Smooth muscle cell (in vitro differentiated cells): Measurements from ENCODE around the gene OR9A2. TPM values are rescaled to one million over a fixed set of nuclear protein-coding genes. Genes with fewer than 3 reads are reported as not detected.

Experiments
- DNase-seq: peaks from one replicate; lab custom pipeline; 2025; ENCODE audit not compliant: unreplicated experiment; lab: John Stamatoyannopoulos, UW
- H2AFZ ChIP-seq: fragments of 200-600 bp; sonication (generic); 2 replicates; pipeline ENCODE4 v1.6.0; 2016; ENCODE audit warnings: antibody characterized with exemption, low read depth, mild to moderate bottlenecking
- H3F3A ChIP-seq: fragments of 200-600 bp; sonication (generic); 2 replicates; pipeline ENCODE4 v1.6.0; 2017; ENCODE audit warnings: antibody characterized with exemption, low read depth
- H3K27ac ChIP-seq: fragments of 200-600 bp; sonication (generic); 2 replicates; pipeline ENCODE4 v1.5.1; 2016; ENCODE audit warnings: low read depth, mild to moderate bottlenecking
- H3K27me3 ChIP-seq: fragments of 200-600 bp; sonication (generic); 2 replicates; pipeline ENCODE4 v1.6.1; 2016; ENCODE audit warnings: low read depth, mild to moderate bottlenecking
- H3K36me3 ChIP-seq: fragments of 200-600 bp; sonication (generic); 2 replicates; pipeline ENCODE4 v1.5.1; 2016; ENCODE audit warnings: low read depth
- H3K4me1 ChIP-seq: fragments of 200-600 bp; sonication (generic); 2 replicates; pipeline ENCODE4 v1.5.1; 2016; ENCODE audit warnings: low read depth
- H3K4me2 ChIP-seq: fragments of 200-600 bp; sonication (generic); 2 replicates; pipeline ENCODE4 v1.6.0; 2016; ENCODE audit warnings: mild to moderate bottlenecking
- H3K4me3 ChIP-seq: fragments of 200-600 bp; sonication (generic); 2 replicates; pipeline ENCODE4 v1.5.1; 2016; ENCODE audit warnings: mild to moderate bottlenecking
- H3K79me2 ChIP-seq: fragments of 200-600 bp; sonication (generic); 2 replicates; pipeline ENCODE4 v1.6.0; 2016; ENCODE audit warnings: low read depth, mild to moderate bottlenecking
- H3K9ac ChIP-seq: fragments of 200-600 bp; sonication (generic); 2 replicates; pipeline ENCODE4 v1.6.0; 2016; ENCODE audit warnings: low read depth
- H3K9me3 ChIP-seq: fragments of 200-600 bp; sonication (generic); replicated peaks from 2 replicates; pipeline ENCODE4 v1.5.1; 2016; ENCODE audit warnings: low read depth
- H4K20me1 ChIP-seq: fragments of 200-600 bp; sonication (generic); 2 replicates; pipeline ENCODE4 v1.6.0; 2016; ENCODE audit warnings: low read depth
- CTCF ChIP-seq: fragments of 200-600 bp; sonication (generic); IDR thresholded peaks from 2 replicates; pipeline ENCODE4 v1.5.1; 2017; ENCODE audit warnings: borderline replicate concordance, mild to moderate bottlenecking, antibody characterized with exemption; ENCODE audit not compliant: insufficient read depth, poor library complexity, severe bottlenecking
- WGBS: methylation state at CpG from one replicate; pipeline ENCODE4 v1.1.7; 2016; ENCODE audit warnings: low lambda C conversion rate; 5-methylcytosine and 5-hydroxymethylcytosine counted together
- polyA plus RNA-seq: library from polyadenylated mRNA; unstranded; fragments of >200 nt; fragmentation: Nextera tagmentation; extraction: Ambion mirVana; gene quantifications from 2 replicates; pipeline ENCODE4 v1.2.1, GENCODE V29; 2016
- total RNA-seq: library from RNA; depleted of rRNA; stranded (reverse); fragments of >200 nt; gene quantifications from 2 replicates; pipeline ENCODE4 v1.2.3, GENCODE V29; 2014

OR9A2 gene
- total and polyA plus RNA-seq, 2 experiments from 2014 or later: 0.45 TPM; not detected in 1

DNA sequence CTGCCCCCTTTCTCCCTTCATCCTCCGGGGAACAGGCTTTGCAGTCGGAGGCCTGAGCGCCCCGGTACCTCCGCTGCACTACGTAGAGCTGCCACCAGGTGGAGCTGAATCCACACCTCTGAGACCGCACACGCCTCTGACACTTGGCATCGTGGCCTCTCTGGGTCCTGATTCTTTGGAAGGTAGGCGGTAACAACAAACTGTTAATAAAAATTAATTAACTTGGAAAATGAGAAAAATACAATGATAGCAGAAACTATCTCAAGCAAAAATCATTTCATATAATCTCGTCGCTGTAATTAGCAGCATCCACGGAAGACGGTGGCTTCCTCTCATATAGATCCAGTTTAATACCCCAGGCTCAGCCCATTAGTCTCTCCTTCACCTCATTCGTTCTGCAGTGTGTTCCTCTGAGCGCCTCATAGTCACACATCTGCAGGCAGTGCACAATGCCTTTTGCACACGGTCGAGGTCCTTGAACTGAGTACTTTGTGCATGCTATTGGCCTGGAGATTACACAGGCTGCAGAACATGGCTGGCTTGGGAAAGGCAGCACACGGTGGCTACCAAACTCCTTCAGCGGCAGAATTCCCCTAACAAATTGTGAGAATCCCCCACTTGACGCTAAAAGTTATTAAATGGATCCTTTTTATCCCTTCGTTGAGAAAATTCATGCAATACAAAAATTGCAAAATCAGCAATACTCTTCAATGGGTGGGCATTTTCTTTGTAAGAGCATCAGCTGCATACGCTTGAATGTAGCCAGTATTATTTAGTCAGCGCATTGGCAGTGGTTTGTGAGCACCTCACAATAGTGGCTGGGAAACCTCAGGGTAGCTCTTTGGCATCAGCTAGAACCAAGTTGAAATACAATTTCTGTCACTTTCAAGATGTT is 18.7 kb downstream of the OR9A2 start:
- no peak overlapping the region for H3K4me2 ChIP-seq
- no peak overlapping the region for H3K9ac ChIP-seq
- H3K9me3 ChIP-seq: no peaks in the 10 kb centered on the region
- H3K27ac ChIP-seq: no peak overlapping the region
- H2AFZ ChIP-seq: no peak overlapping the region
- H3K4me3 ChIP-seq: no peak overlapping the region
- no peaks in the 10 kb centered on the region for H4K20me1 ChIP-seq
- WGBS: 42% methylated on average over 24 of the region's 24 CpGs
- peak; percentile 94 for TF ChIP-seq CTCF
- H3K79me2 ChIP-seq: no peaks in the 10 kb centered on the region
- H3F3A ChIP-seq: no peaks in the 10 kb centered on the region
- no peaks in the 10 kb centered on the region for H3K36me3 ChIP-seq
- peak; percentile 44 for DNase-seq
- peaks cover 12% of the 10 kb centered on the region for H3K27me3 ChIP-seq
- H3K4me1 ChIP-seq: no peaks in the 10 kb centered on the region

DNA sequence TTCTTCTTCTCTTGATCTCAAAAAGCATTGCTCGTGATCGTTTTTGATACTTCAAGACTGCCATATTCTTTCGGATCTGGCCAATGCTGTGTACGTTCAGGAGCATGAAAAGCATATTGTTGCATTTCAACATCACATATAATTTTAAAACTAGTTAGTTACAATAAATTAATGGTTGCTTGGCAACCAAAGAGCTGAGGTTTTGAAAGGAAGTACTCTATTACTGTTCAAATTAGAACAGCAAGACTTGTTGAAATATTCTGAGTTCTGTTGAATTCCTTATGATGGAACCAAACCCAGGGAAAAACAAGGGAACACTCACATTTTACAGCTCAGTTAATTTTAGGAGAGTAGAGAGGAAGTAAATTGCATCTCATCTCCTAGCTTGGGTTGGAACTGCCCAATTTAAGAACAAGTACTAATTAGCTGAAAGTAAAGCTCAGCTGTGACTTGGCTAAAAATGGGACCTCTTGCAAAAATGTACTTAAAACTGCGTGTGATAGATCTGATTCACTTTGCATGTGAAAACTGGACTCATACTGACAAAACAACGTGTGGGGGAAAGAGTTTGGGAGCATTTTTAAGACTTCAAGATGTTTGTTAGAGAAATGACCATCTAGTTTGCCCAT is 21.2 kb downstream of the OR9A2 start:
- no peak overlapping the region for H3K27ac ChIP-seq
- H3K9me3 ChIP-seq: no peaks in the 10 kb centered on the region
- H3K27me3 ChIP-seq: peaks cover 12% of the 10 kb centered on the region
- TF ChIP-seq CTCF: no peak
- H3K4me1 ChIP-seq: no peaks in the 10 kb centered on the region
- no peak overlapping the region for H3K4me3 ChIP-seq
- H4K20me1 ChIP-seq: no peaks in the 10 kb centered on the region
- no peaks in the 10 kb centered on the region for H3K36me3 ChIP-seq
- no peaks in the 10 kb centered on the region for H3K79me2 ChIP-seq
- DNase-seq: no peak
- no peak overlapping the region for H3K9ac ChIP-seq
- no peak overlapping the region for H2AFZ ChIP-seq
- WGBS: 84% methylated on average over 6 of the region's 6 CpGs
- H3K4me2 ChIP-seq: no peak overlapping the region
- H3F3A ChIP-seq: no peaks in the 10 kb centered on the region

GRCh38 chr7:143003393-143004051 is 23.4 kb downstream of the OR9A2 start:
- Histone ChIP-seq H3K4me2 (peak overlapping the region; percentile 48), H3K9ac (no peak overlapping the region), H3K27ac (no peak overlapping the region), H3F3A (no peaks in the 10 kb centered on the region), H3K27me3 (peaks cover 12% of the 10 kb centered on the region), H3K9me3 (no peaks in the 10 kb centered on the region), H4K20me1 (no peaks in the 10 kb centered on the region), H3K4me1 (no peaks in the 10 kb centered on the region), H3K36me3 (no peaks in the 10 kb centered on the region), H2AFZ (peak overlapping the region; percentile 76), H3K4me3 (no peak overlapping the region), H3K79me2 (no peaks in the 10 kb centered on the region)
- 32% methylated on average over 6 of the region's 6 CpGs for WGBS
- peak; percentile 77 for TF ChIP-seq CTCF
- no peak for DNase-seq
